Panc1 (cell line): ENCODE data around the gene NDRG2. TPM values are rescaled to one million over a fixed set of nuclear protein-coding genes. Genes with fewer than 3 reads are reported as not detected.

Experiments used
- ATAC-seq: fragments of 200-7000 bp; cut with Tn5 transposase; 2 replicates; pipeline ENCODE4 v1.9.1; 2020; ENCODE audit warnings: mild to moderate bottlenecking, moderate library complexity
- Bru-seq: library from RNA; stranded (reverse); fragments of 400-500 nt; gene quantifications from one replicate; lab custom pipeline; 2021; lab: Mats Ljungman, UMichigan
- BruChase-seq, 2 experiments: library from RNA; stranded (reverse); fragments of 400-500 nt; gene quantifications; one replicate each; lab custom pipeline; 2021; lab: Mats Ljungman, UMichigan
- BruUV-seq: library from RNA; stranded (reverse); fragments of 400-500 nt; replicated peaks from 2 replicates; lab custom pipeline; 2021; lab: Mats Ljungman, UMichigan
- CTCF ChIA-PET: fragments of 300-600 bp; sonication (Branson Sonifier 250); formaldehyde crosslinking; loops from one replicate; lab custom pipeline; 2022; ENCODE audit warnings: antibody characterized with exemption; lab: Charles Lee
- POLR2A ChIA-PET: fragments of 300-600 bp; sonication (Branson Sonifier 250); formaldehyde crosslinking; loops from one replicate; lab custom pipeline; 2022; ENCODE audit warnings: antibody characterized with exemption; lab: Charles Lee
- DNase-seq: peaks from one replicate; pipeline ENCODE4 v3.0.0-alpha.2; 2010; ENCODE audit warnings: low read depth, low spot score
- H3K27ac ChIP-seq: 2 replicates; pipeline ENCODE4 v1.5.1; 2011; ENCODE audit warnings: mild to moderate bottlenecking, low read length, inconsistent platforms
- H3K27me3 ChIP-seq: fragments of 200-500 bp; sonication (Bioruptor generic); 2 replicates; pipeline ENCODE4 v1.6.0; 2014; ENCODE audit warnings: low read length, inconsistent platforms; ENCODE audit not compliant: control insufficient read depth, insufficient read depth
- H3K36me3 ChIP-seq: fragments of 200-500 bp; sonication (Bioruptor generic); 2 replicates; pipeline ENCODE4 v1.5.1; 2014; ENCODE audit warnings: inconsistent platforms, mild to moderate bottlenecking, low read length, moderate library complexity; ENCODE audit not compliant: control insufficient read depth, insufficient read depth
- H3K4me1 ChIP-seq: 2 replicates; pipeline ENCODE4 v1.5.1; 2011; ENCODE audit warnings: inconsistent platforms, mild to moderate bottlenecking, low read length, moderate library complexity; ENCODE audit not compliant: control insufficient read depth, insufficient read depth
- H3K4me3 ChIP-seq, 2 experiments: 2 replicates each; pipeline ENCODE4 v1.5.1; 2011 to 2012; ENCODE audit warnings: low read depth in 2 of 2, low read length in 2 of 2, mild to moderate bottlenecking in 2 of 2, inconsistent platforms in 1 of 2, moderate library complexity in 1 of 2
- H3K9me3 ChIP-seq: fragments of 200-500 bp; sonication (Bioruptor generic); 2 replicates; pipeline ENCODE4 v1.5.1; 2014; ENCODE audit warnings: low read depth, mild to moderate bottlenecking, inconsistent platforms, low read length, moderate library complexity; ENCODE audit not compliant: control insufficient read depth, insufficient read depth
- CTCF ChIP-seq: fragments of 450-650 bp; IDR thresholded peaks from 2 replicates; pipeline ENCODE4 v1.5.1; 2017; ENCODE audit warnings: mild to moderate bottlenecking
- POLR2AphosphoS5 ChIP-seq: IDR thresholded peaks from 2 replicates; pipeline ENCODE4 v1.6.1; 2012; ENCODE audit warnings: mild to moderate bottlenecking, low read depth, low read length, moderate library complexity
- REST ChIP-seq, 2 experiments: IDR thresholded peaks; 2 replicates each; pipeline ENCODE4 v1.6.1; 2011 to 2012; ENCODE audit warnings: low read depth in 2 of 2, control low read depth in 1 of 2, low read length in 1 of 2, mild to moderate bottlenecking in 1 of 2, moderate library complexity in 1 of 2; ENCODE audit not compliant: insufficient read depth in 1 of 2
- SIN3A ChIP-seq: IDR thresholded peaks from 2 replicates; pipeline ENCODE4 v1.6.1; 2012; ENCODE audit warnings: low read depth, mild to moderate bottlenecking, low read length, moderate library complexity, borderline replicate concordance; ENCODE audit not compliant: insufficient read depth
- TCF7L2 ChIP-seq: IDR thresholded peaks from 2 replicates; pipeline ENCODE4 v1.6.1; 2011; ENCODE audit warnings: mild to moderate bottlenecking, low read depth, low read length, inconsistent platforms
- in situ Hi-C: cut with HindIII; loops from 2 replicates; pipeline ENCODE4 v1.10.0; 2016; ENCODE audit warnings: low sequenced_read_pairs, low pct_unique_long_range_greater_than_20kb
- intact Hi-C: fragments of 100-400 bp; cut with micrococcal nuclease; formaldehyde crosslinking; loops from one replicate; pipeline ENCODE4 v1.10.0; 2022; ENCODE audit not compliant: unreplicated experiment
- long read RNA-seq: library from polyadenylated mRNA; unstranded; transcript quantifications from one replicate; pipeline ENCODE4 v2.0.0, GENCODE V29; 2021; ENCODE audit not compliant: unreplicated experiment
- polyA plus RNA-seq: library from polyadenylated mRNA; unstranded; fragments of >200 nt; gene quantifications from one replicate; pipeline ENCODE4 v1.2.1, GENCODE V29; 2012; ENCODE audit warnings: missing spikeins; ENCODE audit not compliant: insufficient read length
- total RNA-seq: library from RNA; stranded (reverse); gene quantifications from one replicate; pipeline ENCODE4 v1.2.1, GENCODE V29; 2021; ENCODE audit not compliant: unreplicated experiment

The NDRG2 gene
- total RNA-seq: 1.6 TPM
- polyA plus RNA-seq: 1.1 TPM
- percentile 15 among the genes with signal in this experiment for Bru-seq, nascent RNA
- BruChase-seq, experiment 1, labeled RNA remaining after a 2-hour chase: percentile 16 among the genes with signal in this experiment
- percentile 15 among the genes with signal in this experiment for BruChase-seq, experiment 2, labeled RNA remaining after a 6-hour chase
- long read RNA-seq: 0 reads

GRCh38 chr14:21024585-21025370 is at the start of gene NDRG2:
Gene NDRG2 (minus strand): TSS chr14:21025061. CDS start chr14:21023315, 1,746 bp downstream.
- in situ Hi-C loops: no loop called here
- no TSS peak for BruUV-seq
- POLR2A ChIA-PET: no interaction called here
- Histone ChIP-seq H3K27ac (no peak within 1 kb of the TSS), H3K27me3 (peaks cover 2% of the 10 kb centered on the region; the same call in 1 of the 2 replicates), H3K4me1 (no peaks in the 10 kb centered on the region; the same call in 1 of the 2 replicates), H3K4me3 (peak within 1 kb of the TSS; percentile 36 to 40), H3K9me3 (no peaks in the 10 kb centered on the region), H3K36me3 (no peaks in the 10 kb centered on the region)
- CTCF ChIA-PET: no interaction called here
- TF ChIP-seq CTCF: no peak
- no peak for TF ChIP-seq TCF7L2
- no peak for DNase-seq
- ATAC-seq: peak; percentile 60
- intact Hi-C loops: no loop called here

GRCh38 chr14:21073921-21074320 is 49.1 kb upstream of the NDRG2 start:
- CTCF ChIA-PET: interaction anchor here (0.6 kb wide), 1 partner anchor 57 kb away, joined by 6 read pairs; no protein-coding TSS in a partner anchor
- intact Hi-C loops: no loop called here
- Histone ChIP-seq H3K4me1 (peaks cover 7% of the 10 kb centered on the region), H3K9me3 (no peaks in the 10 kb centered on the region), H3K36me3 (no peaks in the 10 kb centered on the region), H3K4me3 (no peak overlapping the region), H3K27me3 (no peaks in the 10 kb centered on the region), H3K27ac (no peak overlapping the region)
- POLR2A ChIA-PET: no interaction called here
- DNase-seq (no peak), ATAC-seq (no peak)
- BruUV-seq: no TSS peak
- TF ChIP-seq POLR2AphosphoS5 (no peak), TCF7L2 (no peak), SIN3A (no peak), CTCF (no peak)
- in situ Hi-C loops: no loop called here

DNA sequence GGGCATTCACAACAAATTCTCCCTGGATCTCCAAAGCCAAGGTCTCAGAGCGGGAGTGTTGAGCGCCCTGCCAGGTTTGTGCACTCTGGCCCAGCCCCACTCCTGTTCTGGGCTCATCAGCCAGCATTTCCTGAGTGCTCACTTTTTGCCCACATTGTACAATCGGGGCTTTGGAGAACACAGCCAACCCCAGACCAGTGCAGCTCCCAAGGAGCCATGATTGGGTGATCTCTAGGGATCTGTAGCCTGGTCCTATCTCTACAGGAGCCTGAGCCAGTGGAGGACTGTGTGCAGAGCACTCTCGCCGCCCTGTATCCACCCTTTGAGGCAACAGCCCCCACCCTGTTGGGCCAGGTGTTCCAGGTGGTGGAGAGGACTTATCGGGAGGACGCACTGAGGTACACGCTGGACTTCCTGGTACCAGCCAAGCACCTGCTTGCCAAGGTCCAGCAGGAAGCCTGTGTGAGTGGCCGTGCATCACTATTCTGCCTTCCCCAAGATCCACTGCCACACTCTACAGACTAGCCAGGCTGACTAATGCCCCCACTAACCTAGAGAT is 48.0 kb upstream of the NDRG2 start:
- DNase-seq: no peak
- in situ Hi-C loops: no loop called here
- no peak overlapping the region for H3K27ac ChIP-seq
- intact Hi-C loops: no loop called here
- no TSS peak for BruUV-seq
- no peaks in the 10 kb centered on the region for H3K9me3 ChIP-seq
- ATAC-seq: no peak
- H3K4me1 ChIP-seq: peaks cover 7% of the 10 kb centered on the region
- TF ChIP-seq TCF7L2 (no peak), POLR2AphosphoS5 (no peak), REST (IDR thresholded peaks at IDR 0.05; ENCODE audit: insufficient read depth in 1 of 2, low read depth in 2 of 2, low read length in 1 of 2) (no peak), CTCF (no peak), SIN3A (no peak)
- H3K27me3 ChIP-seq: no peaks in the 10 kb centered on the region
- no peak overlapping the region for H3K4me3 ChIP-seq
- CTCF ChIA-PET: no interaction called here
- no peaks in the 10 kb centered on the region for H3K36me3 ChIP-seq
- POLR2A ChIA-PET: no interaction called here
